Activated CD8-positive, alpha-beta T cell treated with anti-CD3 and anti-CD28 coated beads for 36 hours (primary cell): ENCODE measurements around the gene PRF1. TPM values are rescaled to one million over a fixed set of nuclear protein-coding genes. Genes with fewer than 3 reads are reported as not detected.

Experiments
- ATAC-seq: fragments of 200-7000 bp; cut with Tn5 transposase; one replicate; pipeline ENCODE4 v1.10.0; 2021; ENCODE audit warnings: mild to moderate bottlenecking, moderate library complexity
- CTCF ChIA-PET: fragments of 350-600 bp; sonication (Branson Sonifier 250); formaldehyde crosslinking; loops from one replicate; lab custom pipeline; 2021; ENCODE audit warnings: antibody characterized with exemption; lab: Charles Lee
- POLR2A ChIA-PET: fragments of 350-600 bp; sonication (Branson Sonifier 250); formaldehyde crosslinking; loops from one replicate; lab custom pipeline; 2021; ENCODE audit warnings: antibody characterized with exemption; lab: Charles Lee
- DNase-seq: peaks from one replicate; pipeline ENCODE4 v3.0.0-alpha.2; 2020
- H3K27ac Mint-ChIP-seq: one replicate; pipeline ENCODE4 v1.8.0; 2021; ENCODE audit warnings: mild to moderate bottlenecking, mixed read lengths
- H3K27me3 Mint-ChIP-seq: one replicate; pipeline ENCODE4 v1.8.0; 2021; ENCODE audit warnings: mixed read lengths
- H3K36me3 Mint-ChIP-seq: one replicate; pipeline ENCODE4 v1.8.0; 2021; ENCODE audit warnings: low read depth, mixed read lengths
- H3K4me1 Mint-ChIP-seq: one replicate; pipeline ENCODE4 v1.8.0; 2021; ENCODE audit warnings: low read depth, mixed read lengths
- H3K4me3 Mint-ChIP-seq: one replicate; pipeline ENCODE4 v1.8.0; 2021; ENCODE audit warnings: mild to moderate bottlenecking, moderate library complexity, mixed read lengths
- H3K9me3 Mint-ChIP-seq: one replicate; pipeline ENCODE4 v1.8.0; 2021; ENCODE audit warnings: mixed read lengths
- CTCF ChIP-seq: fragments of 200-600 bp; IDR thresholded peaks from one replicate; pipeline ENCODE4 v1.8.0; 2022; ENCODE audit warnings: antibody characterized with exemption, mild to moderate bottlenecking
- intact Hi-C: fragments of 100-400 bp; cut with micrococcal nuclease; formaldehyde crosslinking; loops from one replicate; pipeline ENCODE4 v1.10.0; 2022
- total RNA-seq, 2 experiments: library from RNA; stranded (reverse); gene quantifications; one replicate each; pipeline ENCODE4 v1.2.3, GENCODE V29; 2021

The PRF1 gene
- total RNA-seq, 2 experiments from 2014 or later: 107 to 113 TPM

- Mint-ChIP-seq H3K36me3 (peaks cover 51% of the 10 kb centered on the region), H3K4me3 (peak overlapping the region; percentile 98), H3K4me1 (peaks cover 60% of the 10 kb centered on the region), H3K27me3 (no peaks in the 10 kb centered on the region), H3K9me3 (no peaks in the 10 kb centered on the region), H3K27ac (peak overlapping the region; percentile 97)
- DNase-seq: no peak
- no peak for ATAC-seq
- CTCF ChIA-PET: interaction anchor here (1.1 to 1.8 kb wide), 3 partner anchors 16 to 223 kb away, joined by 3 to 8 read pairs (median 4); no protein-coding TSS in a partner anchor
- TF ChIP-seq CTCF: no peak
- POLR2A ChIA-PET: interaction anchor here (0.9 to 3.3 kb wide), 11 partner anchors 8 to 78 kb away, joined by 3 to 16 read pairs (median 4); no protein-coding TSS in a partner anchor
- intact Hi-C loops: no loop called here
These were observed 795 bp downstream of the PRF1 start for GRCh38 chr10:70601746-70602145.

DNA sequence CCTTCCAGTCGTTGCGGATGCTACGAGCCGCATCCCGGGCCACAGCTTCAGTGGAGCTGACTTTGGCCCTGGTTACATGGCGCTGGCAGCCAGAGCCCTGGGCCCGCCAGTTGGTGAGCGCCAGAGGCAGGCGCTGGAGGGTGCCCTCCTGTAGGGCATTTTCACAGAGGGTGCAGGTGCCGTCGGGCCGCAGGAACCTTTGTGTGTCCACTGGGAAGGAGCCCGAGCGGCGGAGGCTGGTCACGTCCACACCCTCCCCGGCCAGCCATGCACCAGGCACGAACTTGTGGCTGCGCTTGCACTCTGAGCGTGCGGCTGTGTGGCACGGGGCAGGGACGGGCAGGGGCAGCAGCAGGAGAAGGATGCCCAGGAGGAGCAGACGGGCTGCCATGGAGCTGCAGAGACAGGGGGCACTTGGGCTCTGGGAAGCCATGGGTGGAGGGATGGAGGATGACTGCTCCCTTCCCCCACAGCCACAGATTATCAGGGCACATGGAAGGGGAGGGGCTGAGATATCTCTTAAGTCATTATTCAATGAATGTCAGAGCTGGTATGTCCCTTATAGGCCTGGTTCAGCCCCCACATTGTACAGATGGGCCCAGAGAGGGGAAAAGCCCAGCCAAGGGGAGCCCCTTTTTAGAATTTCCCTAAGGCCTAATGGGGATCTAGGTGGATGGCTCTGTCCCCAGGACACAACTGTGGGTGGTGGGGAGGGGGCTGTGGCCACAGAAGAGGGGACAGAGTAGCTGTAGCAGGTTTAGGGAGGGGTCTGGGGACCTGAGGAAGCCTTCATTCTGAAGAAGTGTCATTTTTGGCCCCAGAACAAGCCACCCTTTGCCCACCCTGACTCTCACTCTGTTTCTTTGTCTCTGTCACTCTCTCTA is 1.8 kb downstream of the PRF1 start:
- ChIA-PET POLR2A (interaction anchor here (0.6 to 3.3 kb wide), 4 partner anchors 12 to 77 kb away, joined by 3 to 16 read pairs (median 4); no protein-coding TSS in a partner anchor), CTCF (interaction anchor here (1.1 to 1.8 kb wide), 2 partner anchors 42 to 222 kb away, joined by 3 to 8 read pairs; no protein-coding TSS in a partner anchor)
- intact Hi-C loops: no loop called here
- Mint-ChIP-seq H3K27ac (peak overlapping the region; percentile 73), H3K27me3 (no peaks in the 10 kb centered on the region), H3K4me3 (peak overlapping the region; percentile 98), H3K4me1 (peaks cover 68% of the 10 kb centered on the region), H3K36me3 (peaks cover 59% of the 10 kb centered on the region), H3K9me3 (no peaks in the 10 kb centered on the region)
- DNase-seq (no peak), ATAC-seq (no peak)
- TF ChIP-seq CTCF: no peak

GRCh38 chr10:70599791-70600190 is 2.8 kb downstream of the PRF1 start:
- no peak for DNase-seq
- ATAC-seq: no peak
- Mint-ChIP-seq H3K27ac (no peak overlapping the region), H3K36me3 (peaks cover 59% of the 10 kb centered on the region), H3K4me1 (peaks cover 68% of the 10 kb centered on the region), H3K4me3 (peak overlapping the region; percentile 98), H3K9me3 (no peaks in the 10 kb centered on the region), H3K27me3 (no peaks in the 10 kb centered on the region)
- intact Hi-C loops: no loop called here
- TF ChIP-seq CTCF: no peak
- CTCF ChIA-PET: no interaction called here
- POLR2A ChIA-PET: interaction anchor here (1.3 to 3.3 kb wide), 2 partner anchors 11 to 18 kb away, joined by 3 to 16 read pairs; no protein-coding TSS in a partner anchor

DNA sequence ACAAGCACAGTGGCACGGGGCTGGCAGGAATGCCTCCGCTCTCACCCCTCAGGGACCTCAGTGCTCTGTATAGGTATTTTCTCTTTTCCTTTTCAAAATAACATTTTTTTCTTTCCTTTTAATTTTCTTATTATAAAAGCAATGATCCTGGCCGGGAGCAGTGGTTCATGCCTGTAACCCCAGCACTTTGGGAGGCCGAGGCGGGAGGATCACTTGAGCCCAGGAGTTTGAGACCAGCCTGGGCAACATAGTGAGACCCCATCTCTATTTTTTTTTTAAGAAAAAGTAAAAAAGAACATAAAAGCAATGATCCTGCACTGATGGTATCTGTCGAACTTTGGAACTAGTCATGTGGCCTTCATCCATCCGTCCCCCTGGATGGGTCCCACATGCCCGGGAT is 3.2 kb downstream of the PRF1 start:
- TF ChIP-seq CTCF: no peak
- Mint-ChIP-seq H3K27me3 (no peaks in the 10 kb centered on the region), H3K4me1 (peaks cover 69% of the 10 kb centered on the region), H3K4me3 (peak overlapping the region; percentile 98), H3K27ac (no peak overlapping the region), H3K36me3 (peaks cover 59% of the 10 kb centered on the region), H3K9me3 (no peaks in the 10 kb centered on the region)
- ChIA-PET CTCF (interaction anchor here (0.8 kb wide), 1 partner anchor 15 kb away, joined by 3 read pairs; no protein-coding TSS in a partner anchor), POLR2A (interaction anchor here (1.3 to 3.3 kb wide), 2 partner anchors 11 to 18 kb away, joined by 3 to 16 read pairs; no protein-coding TSS in a partner anchor)
- DNase-seq (no peak), ATAC-seq (no peak)
- intact Hi-C loops: no loop called here
